Stimulated activated memory B cell treated with anti-CD40 and anti-IgM and Interleukin-4, amounts not matched to agents 10 μg/mL and 1 μg/mL and 100 μg/mL, for 72 hours (primary cell): ENCODE data around the gene CAPN14.

Experiments used
- ATAC-seq: fragments of 150-1000 bp; cut with Tn5 transposase; 2 replicates; pipeline ENCODE4 v1.10.0; 2021
- H3K27ac Mint-ChIP-seq: one replicate; pipeline ENCODE4 v1.8.0; 2022; ENCODE audit warnings: mild to moderate bottlenecking, mixed read lengths
- H3K27me3 Mint-ChIP-seq: one replicate; pipeline ENCODE4 v1.8.0; 2022; ENCODE audit warnings: mixed read lengths
- H3K36me3 Mint-ChIP-seq: one replicate; pipeline ENCODE4 v1.8.0; 2022; ENCODE audit warnings: mixed read lengths
- H3K4me1 Mint-ChIP-seq: one replicate; pipeline ENCODE4 v1.8.0; 2022; ENCODE audit warnings: mixed read lengths
- H3K4me3 Mint-ChIP-seq: one replicate; pipeline ENCODE4 v1.8.0; 2022; ENCODE audit warnings: mild to moderate bottlenecking, moderate library complexity, mixed read lengths
- H3K9me3 Mint-ChIP-seq: one replicate; pipeline ENCODE4 v1.8.0; 2022; ENCODE audit warnings: mixed read lengths

The CAPN14 gene

GRCh38 chr2:31249009-31249690 lies 31.8 kb upstream of the CAPN14 start:
- H3K27ac Mint-ChIP-seq, result peak overlapping the region; percentile 50
- no peak for ATAC-seq
- H3K9me3 Mint-ChIP-seq, result peaks cover 2% of the 10 kb centered on the region
- no peak overlapping the region for H3K4me3 Mint-ChIP-seq
- H3K36me3 Mint-ChIP-seq, result peaks cover 54% of the 10 kb centered on the region
- no peaks in the 10 kb centered on the region for H3K27me3 Mint-ChIP-seq
- H3K4me1 Mint-ChIP-seq, result peaks cover 63% of the 10 kb centered on the region

GRCh38 chr2:31248139-31248538 lies 30.8 kb upstream of the CAPN14 start:
- Mint-ChIP-seq H3K4me1 (peaks cover 56% of the 10 kb centered on the region), H3K27ac (peak overlapping the region; percentile 50), H3K27me3 (no peaks in the 10 kb centered on the region), H3K9me3 (peaks cover 2% of the 10 kb centered on the region), H3K4me3 (no peak overlapping the region), H3K36me3 (peaks cover 56% of the 10 kb centered on the region)
- no peak for ATAC-seq

GRCh38 chr2:31247711-31248110 lies 30.4 kb upstream of the CAPN14 start:
- no peak for ATAC-seq
- Mint-ChIP-seq H3K4me3 (no peak overlapping the region), H3K9me3 (peaks cover 2% of the 10 kb centered on the region), H3K27ac (no peak overlapping the region), H3K4me1 (peaks cover 52% of the 10 kb centered on the region), H3K36me3 (peaks cover 56% of the 10 kb centered on the region), H3K27me3 (no peaks in the 10 kb centered on the region)

- H3K4me1 Mint-ChIP-seq, result peaks cover 49% of the 10 kb centered on the region
- no peak for ATAC-seq
- no peaks in the 10 kb centered on the region for H3K9me3 Mint-ChIP-seq
- peak overlapping the region; percentile 18 for H3K27ac Mint-ChIP-seq
- H3K27me3 Mint-ChIP-seq, result no peaks in the 10 kb centered on the region
- peaks cover 51% of the 10 kb centered on the region for H3K36me3 Mint-ChIP-seq
- no peak overlapping the region for H3K4me3 Mint-ChIP-seq
Observed at GRCh38 chr2:31246184-31246852, 29.0 kb upstream of the CAPN14 start.

- Mint-ChIP-seq H3K36me3 (peaks cover 36% of the 10 kb centered on the region), H3K27me3 (no peaks in the 10 kb centered on the region), H3K4me1 (peaks cover 55% of the 10 kb centered on the region), H3K4me3 (no peak overlapping the region), H3K27ac (peak overlapping the region; percentile 66), H3K9me3 (no peaks in the 10 kb centered on the region)
- ATAC-seq, result no peak
Observed at GRCh38 chr2:31244101-31244500, 26.8 kb upstream of the CAPN14 start.

- H3K4me1 Mint-ChIP-seq, result peaks cover 52% of the 10 kb centered on the region
- peaks cover 26% of the 10 kb centered on the region for H3K36me3 Mint-ChIP-seq
- no peaks in the 10 kb centered on the region for H3K9me3 Mint-ChIP-seq
Observed at GRCh38 chr2:31243053-31243452, 25.7 kb upstream of the CAPN14 start.

GRCh38 chr2:31241625-31242270 lies 24.4 kb upstream of the CAPN14 start:
- H3K9me3 Mint-ChIP-seq, result no peaks in the 10 kb centered on the region
- H3K36me3 Mint-ChIP-seq, result peaks cover 17% of the 10 kb centered on the region
- peak overlapping the region; percentile 79 for H3K27ac Mint-ChIP-seq
- no peak overlapping the region for H3K4me3 Mint-ChIP-seq
- H3K4me1 Mint-ChIP-seq, result peaks cover 59% of the 10 kb centered on the region
- ATAC-seq, result peak; percentile 15
- H3K27me3 Mint-ChIP-seq, result no peaks in the 10 kb centered on the region

More at GRCh38 chr2:31243053-31243452, 25.7 kb upstream of the CAPN14 start:
- Mint-ChIP-seq H3K27me3 (no peaks in the 10 kb centered on the region), H3K27ac (no peak overlapping the region), H3K4me3 (no peak overlapping the region)
- no peak for ATAC-seq

GRCh38 chr2:31240381-31241365 lies 23.4 kb upstream of the CAPN14 start:
- Mint-ChIP-seq H3K4me1 (peaks cover 62% of the 10 kb centered on the region), H3K36me3 (peaks cover 9% of the 10 kb centered on the region), H3K27ac (peak overlapping the region; percentile 79), H3K9me3 (no peaks in the 10 kb centered on the region), H3K27me3 (no peaks in the 10 kb centered on the region), H3K4me3 (no peak overlapping the region)
- ATAC-seq, result no peak

- Mint-ChIP-seq H3K9me3 (no peaks in the 10 kb centered on the region), H3K27me3 (no peaks in the 10 kb centered on the region), H3K36me3 (peaks cover 8% of the 10 kb centered on the region), H3K27ac (peak overlapping the region; percentile 79), H3K4me1 (peaks cover 72% of the 10 kb centered on the region), H3K4me3 (no peak overlapping the region)
- no peak for ATAC-seq
Observed at GRCh38 chr2:31239593-31240177, 22.4 kb upstream of the CAPN14 start.

GRCh38 chr2:31238906-31239592 lies 21.7 kb upstream of the CAPN14 start:
- Mint-ChIP-seq H3K4me3 (no peak overlapping the region), H3K27me3 (no peaks in the 10 kb centered on the region), H3K27ac (no peak overlapping the region), H3K36me3 (peaks cover 1% of the 10 kb centered on the region), H3K9me3 (no peaks in the 10 kb centered on the region), H3K4me1 (peaks cover 70% of the 10 kb centered on the region)
- ATAC-seq, result no peak

- Mint-ChIP-seq H3K36me3 (no peaks in the 10 kb centered on the region), H3K27me3 (no peaks in the 10 kb centered on the region), H3K4me1 (peaks cover 73% of the 10 kb centered on the region), H3K9me3 (no peaks in the 10 kb centered on the region), H3K27ac (no peak overlapping the region), H3K4me3 (no peak overlapping the region)
- ATAC-seq, result no peak
Observed at GRCh38 chr2:31238126-31238905, 21.0 kb upstream of the CAPN14 start.

GRCh38 chr2:31237348-31238017 lies 20.2 kb upstream of the CAPN14 start:
- ATAC-seq, result no peak

More at GRCh38 chr2:31237348-31238017, 20.2 kb upstream of the CAPN14 start:
- Mint-ChIP-seq H3K9me3 (no peaks in the 10 kb centered on the region), H3K4me3 (no peak overlapping the region), H3K27ac (peak overlapping the region; percentile 79), H3K36me3 (no peaks in the 10 kb centered on the region), H3K4me1 (peaks cover 81% of the 10 kb centered on the region), H3K27me3 (no peaks in the 10 kb centered on the region)
